ENCODE results near the gene MYO15B. TPM values are rescaled to one million over a fixed set of nuclear protein-coding genes. Genes with fewer than 3 reads are reported as not detected.

Gene MYO15B
- total RNA-seq (2016; rRNA removed; fragmentation: Illumina TruSeq; extraction: Trizol): 1.9 and 2.8 TPM in 2 replicates
- 0.61 and 0.79 TPM in 2 replicates for total RNA-seq (2016; cell fraction: cytosol; rRNA removed; fragmentation: Illumina TruSeq; extraction: Trizol; ENCODE audit: low read depth)
- total RNA-seq (2016; cell fraction: insoluble cytoplasmic fraction; rRNA removed; fragmentation: Illumina TruSeq; extraction: Trizol): 1.1 and 2.7 TPM in 2 replicates
- 0.83 and 1.2 TPM in 2 replicates for total RNA-seq (2016; cell fraction: membrane; rRNA removed; fragmentation: Illumina TruSeq; extraction: Trizol)
- total RNA-seq (2016; cell fraction: nucleus; rRNA removed; fragmentation: Illumina TruSeq; extraction: Trizol): 3.0 and 3.8 TPM in 2 replicates
- 8.1 and 11.2 TPM in 2 replicates for polyA plus RNA-seq (2011; rRNA removed)
- polyA plus RNA-seq (2011; cell fraction: cytosol; rRNA removed): 1.6 and 2.5 TPM in 2 replicates
- 122 and 144 TPM in 2 replicates for polyA plus RNA-seq (2011; cell fraction: nucleus; rRNA removed)
- polyA plus RNA-seq (2012): 9.5 and 12.7 TPM in 2 replicates
- 0.53 and 1.00 TPM in 2 replicates for polyA plus RNA-seq (2016; cell fraction: cytosol; fragmentation: Illumina TruSeq; extraction: Trizol; ENCODE audit: low read depth)
- 0.63 and 1.4 TPM in 2 replicates for polyA plus RNA-seq (2016; cell fraction: insoluble cytoplasmic fraction; fragmentation: Illumina TruSeq; extraction: Trizol; ENCODE audit: low read depth)
- polyA plus RNA-seq (2016; cell fraction: membrane; fragmentation: Illumina TruSeq; extraction: Trizol; ENCODE audit: low read depth): 0.49 and 0.86 TPM in 2 replicates
- 12.0 and 13.6 TPM in 2 replicates for polyA plus RNA-seq (2016; cell fraction: nucleus; fragmentation: Illumina TruSeq; extraction: Trizol; ENCODE audit: insufficient read depth, low read depth)
- polyA minus RNA-seq (2011; rRNA and poly(A)+ RNA removed; ENCODE audit: low replicate concordance): 7.2 and 13.2 TPM in 2 replicates
- 3.0 and 6.8 TPM in 2 replicates for polyA minus RNA-seq (2011; cell fraction: cytosol; rRNA and poly(A)+ RNA removed)
- 16.5 and 25.7 TPM in 2 replicates for polyA minus RNA-seq (2011; cell fraction: nucleus; rRNA and poly(A)+ RNA removed)
- Bru-seq, nascent RNA: percentile 32 among the genes with signal in this experiment
- percentile 42 among the genes with signal in this experiment for BruChase-seq, experiment 1, labeled RNA remaining after a 6-hour chase
- BruChase-seq, experiment 2, labeled RNA remaining after a 2-hour chase: percentile 34 among the genes with signal in this experiment
- long read RNA-seq, experiment 1, partial matches to known transcripts: 2 of 2 reads
- long read RNA-seq, experiment 1, other reads (novel, unspliced or antisense): 0 of 2 reads
- long read RNA-seq, experiment 2, partial matches to known transcripts: 2 of 9 reads
- long read RNA-seq, experiment 2, other reads (novel, unspliced or antisense): 5 of 9 reads

DNA sequence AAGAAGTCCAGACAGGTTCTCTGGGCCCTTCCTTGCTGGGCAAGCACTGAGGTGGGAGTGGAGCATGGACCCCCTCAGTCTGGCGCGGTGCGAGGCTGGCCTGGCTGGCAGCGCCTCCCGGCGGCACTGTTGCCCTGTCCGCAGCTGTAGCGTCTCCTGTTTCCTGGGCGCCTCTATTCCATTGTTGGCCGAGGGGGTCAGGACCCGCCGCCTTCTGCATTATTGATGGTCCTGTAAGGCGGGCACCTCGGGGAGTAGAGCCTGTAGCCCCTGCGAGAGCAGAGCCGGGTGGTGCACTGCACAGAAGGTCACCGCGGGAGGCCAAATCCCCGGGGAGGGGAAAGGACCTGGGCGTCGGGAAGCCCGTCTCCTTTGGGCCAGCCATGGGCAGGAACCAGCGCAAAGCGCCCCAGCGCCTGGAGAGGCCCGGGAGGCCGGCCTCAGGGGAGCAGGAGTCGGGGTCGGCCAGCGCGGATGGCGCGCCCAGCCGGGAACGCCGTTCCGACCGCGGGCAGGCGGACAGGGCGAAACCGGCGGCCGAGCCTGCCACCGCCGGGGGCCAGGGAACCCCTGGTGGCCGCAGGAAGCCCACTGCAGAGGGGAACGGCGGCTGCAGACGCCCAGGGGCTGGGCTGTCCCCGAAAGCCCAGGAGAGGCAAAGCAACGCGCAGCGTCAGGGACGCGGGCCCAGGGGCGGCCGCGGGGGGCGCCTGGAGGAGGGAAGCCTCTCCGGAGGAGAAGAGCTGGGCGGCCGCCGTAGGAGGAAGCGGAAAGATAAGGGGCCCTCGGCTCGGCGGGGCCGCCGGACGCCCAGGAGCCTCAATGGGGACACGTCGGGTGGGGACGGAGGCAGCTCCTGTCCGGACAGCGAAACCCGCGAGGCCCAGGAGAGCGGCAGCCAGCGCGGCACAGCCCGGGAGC lies at the start of gene MYO15B:
TSS of gene MYO15B (plus strand) at position 126 of the 921 bp plus-strand sequence. CDS start at position 384, 258 bp downstream.
- peaks cover 48% of the 10 kb centered on the region for H3K4me1 ChIP-seq (ENCODE audit: insufficient read depth, low read length)
- BruUV-seq (replicated peaks): no TSS peak
- no peaks in the 10 kb centered on the region for H3K79me2 ChIP-seq (ENCODE audit: insufficient read depth, low read length)
- peak within 1 kb of the TSS in 1 of 3 experiments; percentile 53; a peak in 1 of 6 replicates for H3K4me3 ChIP-seq (replicated peaks in 1 of 3; ENCODE audit: insufficient read depth in 1 of 3, low read depth in 2 of 3, low read length in 3 of 3)
- no peaks in the 10 kb centered on the region for H3K36me3 ChIP-seq (replicated peaks in 1 of 2; ENCODE audit: control insufficient read depth in 1 of 2, insufficient read depth in 2 of 2, low read length in 2 of 2)
- no peak for FAIRE-seq
- TF ChIP-seq NAIF1 (CRISPR knock-in tag; IDR thresholded peaks at IDR 0.05; ENCODE audit: borderline replicate concordance) (no peak), ZNF607 (CRISPR knock-in tag; IDR thresholded peaks at IDR 0.05; ENCODE audit: borderline replicate concordance) (0 out of 2 replicates have a peak, but pooled peaks have one; percentile 13), SNRNP70 (IDR thresholded peaks at IDR 0.05; ENCODE audit: low read depth, low read length) (no peak), ZBTB33 (CRISPR knock-in tag; IDR thresholded peaks at IDR 0.05) (peak; percentile 5; the same call in 1 of the 2 replicates)
- in situ Hi-C loops (cut with HindIII; ENCODE audit: extremely low pct_ligation_motif_present, low pct_unique_long_range_greater_than_20kb): no loop called here
- H3K4me2 ChIP-seq (ENCODE audit: low read depth, low read length): peak within 1 kb of the TSS; percentile 51; the same call in 1 of the 2 replicates
- no peak within 1 kb of the TSS for H2AFZ ChIP-seq (ENCODE audit: low read length)
- no peak for ATAC-seq
- ChIA-PET POLR2A (no interaction called here), CTCF (ENCODE audit: low intra/inter-chr PET ratio, low total read pairs) (interaction anchor here (1.1 to 1.5 kb wide), 4 partner anchors 9 to 72 kb away, joined by 3 to 7 read pairs (median 4); partner anchors contain the start of genes LLGL2 and TSEN54)
- H4K20me1 ChIP-seq (ENCODE audit: insufficient read depth, low read length): no peaks in the 10 kb centered on the region
- intact Hi-C loops (cut with micrococcal nuclease; ENCODE audit: unreplicated experiment): loop anchor here (5.0 kb wide), 1 partner anchor 61 kb away; the partner anchor contains the start of gene LLGL2
- WGBS (ENCODE audit: low lambda C conversion rate): 89% methylated on average over 78 of the region's 82 CpGs
- no peaks in the 10 kb centered on the region for H3K9me3 ChIP-seq (ENCODE audit: low read length)
- H3K27ac ChIP-seq (ENCODE audit: extremely low read length, insufficient read depth, low read length): no peak within 1 kb of the TSS
- peak within 1 kb of the TSS; percentile 42; the same call in 1 of the 2 replicates for H3K9ac ChIP-seq (ENCODE audit: insufficient read depth, low read depth, low read length)
- peaks cover 5 to 12% of the 10 kb centered on the region in 2 experiments; a peak in 4 of 5 replicates for H3K27me3 ChIP-seq (ENCODE audit: control insufficient read depth in 1 of 2, insufficient read depth in 2 of 2, low read length in 2 of 2)
- DNase-seq (ENCODE audit: low spot score): no peak

Measured in HepG2 (cell line).